Uterus (tissue), 2 donors: ENCODE data around the gene CCSER1.

Source experiments
- POLR2A ChIP-seq, 2 donors: fragments of 450-650 bp; IDR thresholded peaks; one replicate each; pipeline ENCODE4 v1.6.1; 2016; ENCODE audit warnings: antibody characterized with exemption in 2 of 2, mild to moderate bottlenecking in 1 of 2, moderate library complexity in 1 of 2
- TF ChIP-seq, protein P1 (sequence below), 4 experiments: fragments of 200-600 bp in 2 of 4; fragments of 450-650 bp in 2 of 4; sonication (generic) in 2 of 4; IDR thresholded peaks; one replicate each; pipeline ENCODE4 v1.5.1; 2016 to 2019; ENCODE audit warnings: antibody characterized with exemption in 4 of 4, mild to moderate bottlenecking in 2 of 4, moderate library complexity in 1 of 4

DNA sequence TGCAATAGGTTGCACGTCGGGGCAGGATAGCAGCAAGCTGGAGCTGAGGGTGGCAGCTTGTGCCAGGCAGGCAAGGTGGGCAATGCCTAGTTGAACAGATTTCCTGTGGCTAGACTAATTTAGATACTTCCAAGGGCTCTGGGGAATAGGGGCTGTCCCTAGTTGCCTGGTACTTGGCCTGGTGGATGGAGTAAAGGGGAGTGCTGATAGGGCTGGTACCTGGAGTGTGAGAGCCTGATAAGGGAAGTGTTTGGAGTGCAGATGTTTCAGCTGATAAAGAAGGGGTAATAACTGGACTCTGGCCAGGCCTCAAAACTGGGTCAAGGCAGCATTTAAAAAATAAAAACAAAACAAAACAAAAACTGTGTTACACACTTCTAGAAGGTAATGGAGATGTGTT, 665.5 kb downstream of the CCSER1 start:
- TF ChIP-seq, protein P1, sequence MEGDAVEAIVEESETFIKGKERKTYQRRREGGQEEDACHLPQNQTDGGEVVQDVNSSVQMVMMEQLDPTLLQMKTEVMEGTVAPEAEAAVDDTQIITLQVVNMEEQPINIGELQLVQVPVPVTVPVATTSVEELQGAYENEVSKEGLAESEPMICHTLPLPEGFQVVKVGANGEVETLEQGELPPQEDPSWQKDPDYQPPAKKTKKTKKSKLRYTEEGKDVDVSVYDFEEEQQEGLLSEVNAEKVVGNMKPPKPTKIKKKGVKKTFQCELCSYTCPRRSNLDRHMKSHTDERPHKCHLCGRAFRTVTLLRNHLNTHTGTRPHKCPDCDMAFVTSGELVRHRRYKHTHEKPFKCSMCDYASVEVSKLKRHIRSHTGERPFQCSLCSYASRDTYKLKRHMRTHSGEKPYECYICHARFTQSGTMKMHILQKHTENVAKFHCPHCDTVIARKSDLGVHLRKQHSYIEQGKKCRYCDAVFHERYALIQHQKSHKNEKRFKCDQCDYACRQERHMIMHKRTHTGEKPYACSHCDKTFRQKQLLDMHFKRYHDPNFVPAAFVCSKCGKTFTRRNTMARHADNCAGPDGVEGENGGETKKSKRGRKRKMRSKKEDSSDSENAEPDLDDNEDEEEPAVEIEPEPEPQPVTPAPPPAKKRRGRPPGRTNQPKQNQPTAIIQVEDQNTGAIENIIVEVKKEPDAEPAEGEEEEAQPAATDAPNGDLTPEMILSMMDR (IDR thresholded peaks at IDR 0.05) = no peak
- no peak for TF ChIP-seq POLR2A (IDR thresholded peaks at IDR 0.05)
